Lung (tissue), 12 donors: ENCODE results near the gene POC1A. TPM values are rescaled to one million over a fixed set of nuclear protein-coding genes. Genes with fewer than 3 reads are reported as not detected.

Experiments used
- ATAC-seq: fragments of 200-7000 bp; cut with Tn5 transposase; one replicate; pipeline ENCODE4 v1.9.1; 2020; ENCODE audit warnings: moderate number of reproducible peaks; ENCODE audit not compliant: insufficient read depth, low FRiP score
- DNase-seq, 3 donors: peaks; one replicate each; pipeline ENCODE4 v3.0.0-alpha.2; 2013 to 2017
- H3K27ac ChIP-seq, 2 donors: one replicate each; pipeline ENCODE4 v1.5.1; 2013; ENCODE audit warnings: mild to moderate bottlenecking in 2 of 2, moderate library complexity in 2 of 2, control low read depth in 1 of 2, inconsistent platforms in 1 of 2, low read depth in 1 of 2, low read length in 1 of 2
- H3K27me3 ChIP-seq, 3 donors: one replicate each; pipeline ENCODE4 v1.5.1; 2013; ENCODE audit warnings: low read length in 2 of 3; ENCODE audit not compliant: control insufficient read depth in 3 of 3, insufficient read depth in 3 of 3
- H3K36me3 ChIP-seq, 4 donors: one replicate each; pipeline ENCODE4 v1.5.1; 2013; ENCODE audit warnings: low read length in 4 of 4, mild to moderate bottlenecking in 1 of 4, moderate library complexity in 1 of 4; ENCODE audit not compliant: control insufficient read depth in 4 of 4, insufficient read depth in 4 of 4
- H3K4me1 ChIP-seq, 5 donors: one replicate each; pipeline ENCODE4 v1.5.1; 2013; ENCODE audit warnings: low read length in 5 of 5, mild to moderate bottlenecking in 2 of 5, moderate library complexity in 1 of 5; ENCODE audit not compliant: control insufficient read depth in 5 of 5, insufficient read depth in 5 of 5
- H3K4me3 ChIP-seq: one replicate; pipeline ENCODE4 v1.5.1; 2013; ENCODE audit warnings: mild to moderate bottlenecking, control low read depth, moderate library complexity
- H3K9ac ChIP-seq, 2 donors: one replicate each; pipeline ENCODE4 v1.5.1; 2013; ENCODE audit warnings: low read length in 2 of 2, control low read depth in 1 of 2; ENCODE audit not compliant: insufficient read depth in 1 of 2
- H3K9me3 ChIP-seq, 4 donors: one replicate each; pipeline ENCODE4 v1.5.1; 2013; ENCODE audit warnings: low read length in 3 of 4, mild to moderate bottlenecking in 1 of 4, moderate library complexity in 1 of 4; ENCODE audit not compliant: control insufficient read depth in 4 of 4, insufficient read depth in 3 of 4
- WGBS, 2 donors: extraction: QIAGEN DNeasy Blood & Tissue Kit; methylation state at CpG; one replicate each; pipeline ENCODE4 v1.1.7; 2013; 5-methylcytosine and 5-hydroxymethylcytosine counted together
- polyA plus RNA-seq, 2 donors: library from polyadenylated mRNA; stranded (reverse); fragments of 200-250 nt; gene quantifications; one replicate each; pipeline ENCODE4 v1.2.1, GENCODE V29; 2013
- total RNA-seq, 2 donors: library from RNA; depleted of rRNA in 1 of 2; stranded (reverse); fragments of >200 nt in 1 of 2; gene quantifications; one replicate each; pipeline ENCODE4 v1.2.1, GENCODE V29; 2014 to 2021
- TF ChIP-seq, protein P1 (sequence below): IDR thresholded peaks from 2 replicates; pipeline ENCODE4 v1.5.1; 2012; ENCODE audit warnings: mild to moderate bottlenecking; ENCODE audit errors: control extremely low read depth, extremely low read depth
- donor health status: control.
- donor health status: control.
- donor health status: Bipolar disorder and iron deficiency.
- donor health status: healthy.
- donor health status: DM: yes; HTN: yes; CAD: no.

Gene POC1A
- total and polyA plus RNA-seq, 4 donors = 2.3 to 5.4 (median 4.0) TPM

DNA sequence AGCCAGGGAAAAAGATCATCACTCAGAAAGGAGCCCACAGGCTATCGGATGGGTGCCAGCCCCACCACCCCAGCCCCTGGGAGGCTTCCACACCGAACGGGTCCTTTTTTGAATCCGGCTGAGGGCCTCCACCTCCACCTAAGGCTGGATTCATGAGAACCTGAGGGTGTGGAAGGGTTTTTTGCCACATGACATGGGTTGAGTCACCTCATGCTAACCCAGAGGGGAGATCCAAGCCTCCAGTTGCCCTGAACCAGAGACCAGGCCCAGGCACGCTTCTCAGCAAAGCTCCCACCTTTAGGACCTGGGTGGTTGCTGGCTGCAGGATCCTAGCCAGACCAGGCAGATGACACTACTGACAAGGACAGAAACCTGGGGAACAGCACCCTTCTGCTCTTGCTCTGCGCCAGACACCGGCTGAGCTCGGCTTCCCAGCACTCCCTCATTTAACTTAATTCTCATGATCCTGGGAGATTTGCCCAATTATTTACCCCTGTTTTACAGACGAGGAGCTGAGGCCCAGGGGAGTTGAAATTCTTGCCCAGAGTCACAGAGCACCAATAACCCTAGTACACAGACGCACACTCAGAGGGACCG lies 123.4 kb downstream of the POC1A start:
- DNase-seq (no peak), ATAC-seq (no peak)

DNA sequence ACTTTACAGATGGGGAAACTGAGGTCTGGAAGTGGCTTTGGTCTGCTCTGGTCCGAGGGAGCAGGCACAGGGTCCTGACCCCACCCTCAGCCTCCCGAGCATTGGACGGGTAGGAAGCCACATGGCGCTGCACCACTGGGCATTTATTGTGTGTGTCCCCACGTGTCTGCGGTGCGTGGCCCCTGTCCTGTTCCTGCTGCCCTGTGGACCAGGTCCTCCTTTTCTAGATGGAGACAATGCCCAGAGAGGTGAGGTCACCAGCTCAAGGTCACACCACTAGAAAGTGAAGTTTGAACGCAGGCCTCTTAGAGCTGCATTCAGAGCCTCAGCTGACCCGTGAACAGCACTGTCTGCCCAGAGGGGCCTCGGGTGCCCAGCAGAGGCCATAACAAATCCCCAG lies 124.7 kb downstream of the POC1A start:
- TF ChIP-seq, protein P1, sequence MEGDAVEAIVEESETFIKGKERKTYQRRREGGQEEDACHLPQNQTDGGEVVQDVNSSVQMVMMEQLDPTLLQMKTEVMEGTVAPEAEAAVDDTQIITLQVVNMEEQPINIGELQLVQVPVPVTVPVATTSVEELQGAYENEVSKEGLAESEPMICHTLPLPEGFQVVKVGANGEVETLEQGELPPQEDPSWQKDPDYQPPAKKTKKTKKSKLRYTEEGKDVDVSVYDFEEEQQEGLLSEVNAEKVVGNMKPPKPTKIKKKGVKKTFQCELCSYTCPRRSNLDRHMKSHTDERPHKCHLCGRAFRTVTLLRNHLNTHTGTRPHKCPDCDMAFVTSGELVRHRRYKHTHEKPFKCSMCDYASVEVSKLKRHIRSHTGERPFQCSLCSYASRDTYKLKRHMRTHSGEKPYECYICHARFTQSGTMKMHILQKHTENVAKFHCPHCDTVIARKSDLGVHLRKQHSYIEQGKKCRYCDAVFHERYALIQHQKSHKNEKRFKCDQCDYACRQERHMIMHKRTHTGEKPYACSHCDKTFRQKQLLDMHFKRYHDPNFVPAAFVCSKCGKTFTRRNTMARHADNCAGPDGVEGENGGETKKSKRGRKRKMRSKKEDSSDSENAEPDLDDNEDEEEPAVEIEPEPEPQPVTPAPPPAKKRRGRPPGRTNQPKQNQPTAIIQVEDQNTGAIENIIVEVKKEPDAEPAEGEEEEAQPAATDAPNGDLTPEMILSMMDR = no peak
- Histone ChIP-seq H3K4me1 (peaks cover 0 to 6% (median 0%) of the 10 kb centered on the region in 5 donors), H3K9me3 (no peaks in the 10 kb centered on the region), H3K4me3 (no peak overlapping the region), H3K27me3 (no peaks in the 10 kb centered on the region), H3K36me3 (no peaks in the 10 kb centered on the region), H3K9ac (no peak overlapping the region), H3K27ac (peak overlapping the region in 1 of 2 donors; percentile 34)
- ATAC-seq (no peak), DNase-seq (no peak)
- 81 to 93% methylated on average over 10 of the region's 10 CpGs for WGBS, 2 donors

More for the DNA sequence above, 123.4 kb downstream of the POC1A start:
- TF ChIP-seq, protein P1 = no peak
- Histone ChIP-seq H3K27ac (no peak overlapping the region), H3K36me3 (no peaks in the 10 kb centered on the region), H3K4me1 (peaks cover 0 to 4% (median 0%) of the 10 kb centered on the region in 5 donors), H3K4me3 (no peak overlapping the region), H3K9me3 (no peaks in the 10 kb centered on the region), H3K9ac (no peak overlapping the region), H3K27me3 (no peaks in the 10 kb centered on the region)
- 91 to 95% methylated on average over 11 of the region's 11 CpGs for WGBS, 2 donors

DNA sequence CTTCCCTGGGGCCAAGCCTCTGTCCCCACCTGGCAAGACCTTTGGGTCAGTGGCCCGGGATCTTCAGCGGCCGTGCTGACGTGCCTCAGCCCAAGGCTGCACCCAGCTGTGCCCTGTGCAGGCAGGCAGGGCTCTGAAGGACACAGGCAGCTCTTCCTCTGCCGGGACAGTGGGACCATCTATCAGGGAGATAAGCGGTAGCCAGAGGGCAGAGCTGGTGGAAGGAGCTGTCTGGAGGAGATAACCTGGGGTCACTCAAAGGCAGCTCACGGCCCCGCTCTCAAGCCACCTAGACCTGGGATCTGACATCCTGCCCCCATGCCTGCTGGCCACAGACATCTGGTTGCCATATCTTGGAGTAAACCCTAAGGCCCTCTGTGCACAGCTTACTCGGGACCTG lies 125.2 kb downstream of the POC1A start:
- TF ChIP-seq, protein P1 = no peak
- H3K36me3 ChIP-seq = no peaks in the 10 kb centered on the region
- peak overlapping the region in 1 of 2 donors; percentile 34 for H3K27ac ChIP-seq
- no peak for ATAC-seq
- H3K9me3 ChIP-seq = no peaks in the 10 kb centered on the region
- no peak for DNase-seq
- peaks cover 0 to 10% (median 0%) of the 10 kb centered on the region in 5 donors for H3K4me1 ChIP-seq
- no peaks in the 10 kb centered on the region for H3K27me3 ChIP-seq
- no peak overlapping the region for H3K4me3 ChIP-seq
- 90 to 92% methylated on average over 9 of the region's 9 CpGs for WGBS, 2 donors
- H3K9ac ChIP-seq = no peak overlapping the region

DNA sequence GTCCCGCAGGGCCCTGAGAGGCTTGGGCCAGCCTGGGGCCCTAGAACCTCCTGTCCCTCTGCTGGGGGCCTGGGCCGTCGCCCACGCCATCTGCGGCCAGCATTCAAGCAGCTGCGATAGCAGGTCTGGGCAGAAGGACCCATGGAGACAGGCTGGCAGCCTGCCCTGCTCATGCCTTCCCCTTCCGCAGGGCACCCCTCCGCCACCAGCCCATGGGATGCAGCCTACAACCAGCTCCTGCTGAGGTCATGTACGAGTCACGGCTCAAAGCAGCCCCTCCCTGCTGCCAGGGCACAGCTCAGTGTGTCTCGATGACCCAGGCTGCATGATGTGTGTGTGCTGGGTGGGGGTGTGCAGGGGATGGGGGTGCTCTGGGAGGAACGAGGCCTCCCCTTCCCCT lies 125.7 kb downstream of the POC1A start:
- Histone ChIP-seq H3K27ac (peak overlapping the region in 1 of 2 donors; percentile 43), H3K9ac (no peak overlapping the region), H3K9me3 (no peaks in the 10 kb centered on the region), H3K36me3 (no peaks in the 10 kb centered on the region), H3K4me1 (peaks cover 0 to 14% (median 0%) of the 10 kb centered on the region in 5 donors), H3K4me3 (no peak overlapping the region), H3K27me3 (no peaks in the 10 kb centered on the region)
- WGBS, 2 donors = 82 to 89% methylated on average over 12 of the region's 12 CpGs
- TF ChIP-seq, protein P1 = no peak
- DNase-seq (no peak), ATAC-seq (no peak)
